ENCODE data around the gene TAP1. TPM values are rescaled to one million over a fixed set of nuclear protein-coding genes. Genes with fewer than 3 reads are reported as not detected.
A peak's percentile ranks its signal among the peaks of the same experiment; 100 is the strongest.
"Not testable (repeated sequence)": the region's sequence is repeated elsewhere in the genome, so short reads cannot be mapped to it uniquely, and the experiment has no call there.

The TAP1 gene
- total RNA-seq, 3 donors from 2014 or later: 69.5 to 131 (median 91.3) TPM

DNA sequence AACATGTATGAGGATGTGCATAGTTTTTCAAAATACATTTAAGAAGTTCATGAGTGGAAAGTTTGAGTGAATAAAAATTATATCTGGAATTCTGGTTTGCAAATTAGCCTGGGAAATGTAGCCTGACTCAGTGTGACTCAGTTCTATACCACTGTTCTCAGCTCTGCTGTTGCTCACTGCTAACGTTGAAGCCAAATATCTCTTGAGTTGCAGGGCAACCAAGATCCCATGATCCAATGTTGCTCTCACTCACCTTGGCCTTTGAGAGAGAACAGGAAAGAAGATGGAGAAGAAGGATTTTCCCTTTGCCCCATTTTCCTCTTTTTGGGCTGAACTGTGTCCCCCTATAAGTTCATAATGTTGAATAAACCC lies 29.4 kb upstream of the TAP1 start:
- DNase-seq (no peak), ATAC-seq (no peak)
- Histone ChIP-seq H3K36me3 (ENCODE audit: low read depth) (no peaks in the 10 kb centered on the region), H3K4me1 (ENCODE audit: low read depth) (no peaks in the 10 kb centered on the region), H3K4me3 (no peak overlapping the region), H3K9me3 (no peaks in the 10 kb centered on the region)
- TF ChIP-seq, protein P1, sequence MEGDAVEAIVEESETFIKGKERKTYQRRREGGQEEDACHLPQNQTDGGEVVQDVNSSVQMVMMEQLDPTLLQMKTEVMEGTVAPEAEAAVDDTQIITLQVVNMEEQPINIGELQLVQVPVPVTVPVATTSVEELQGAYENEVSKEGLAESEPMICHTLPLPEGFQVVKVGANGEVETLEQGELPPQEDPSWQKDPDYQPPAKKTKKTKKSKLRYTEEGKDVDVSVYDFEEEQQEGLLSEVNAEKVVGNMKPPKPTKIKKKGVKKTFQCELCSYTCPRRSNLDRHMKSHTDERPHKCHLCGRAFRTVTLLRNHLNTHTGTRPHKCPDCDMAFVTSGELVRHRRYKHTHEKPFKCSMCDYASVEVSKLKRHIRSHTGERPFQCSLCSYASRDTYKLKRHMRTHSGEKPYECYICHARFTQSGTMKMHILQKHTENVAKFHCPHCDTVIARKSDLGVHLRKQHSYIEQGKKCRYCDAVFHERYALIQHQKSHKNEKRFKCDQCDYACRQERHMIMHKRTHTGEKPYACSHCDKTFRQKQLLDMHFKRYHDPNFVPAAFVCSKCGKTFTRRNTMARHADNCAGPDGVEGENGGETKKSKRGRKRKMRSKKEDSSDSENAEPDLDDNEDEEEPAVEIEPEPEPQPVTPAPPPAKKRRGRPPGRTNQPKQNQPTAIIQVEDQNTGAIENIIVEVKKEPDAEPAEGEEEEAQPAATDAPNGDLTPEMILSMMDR (IDR thresholded peaks at IDR 0.05): no peak
- intact Hi-C loops (cut with DNase I, micrococcal nuclease): loop anchor here in 1 of 2 donors (10.0 kb wide), 2 partner anchors 62 to 102 kb away; partner anchors contain the start of gene HLA-DMB

DNA sequence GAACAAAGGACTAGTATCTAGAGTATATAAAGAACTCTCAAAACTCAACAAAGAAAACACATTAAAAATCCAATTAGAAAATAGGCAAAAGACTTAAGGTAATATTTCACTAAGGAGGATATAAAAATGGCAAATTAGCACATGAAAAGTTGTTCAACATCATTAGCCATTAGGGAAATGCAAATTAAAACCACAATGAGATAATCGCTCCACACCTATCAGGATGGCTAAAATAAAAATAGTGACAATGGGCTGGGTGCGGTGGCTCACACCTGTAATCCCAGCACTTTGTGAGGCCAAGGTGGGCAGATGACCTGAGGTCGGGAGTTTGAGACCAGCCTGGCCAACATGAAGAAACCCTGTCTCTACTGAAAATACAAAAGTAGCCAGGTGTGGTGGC lies 27.5 kb upstream of the TAP1 start:
- H3K4me1 ChIP-seq (ENCODE audit: low read depth); H3K36me3 ChIP-seq (ENCODE audit: low read depth); ATAC-seq; DNase-seq; H3K4me3 ChIP-seq; H3K9me3 ChIP-seq: not testable (repeated sequence)
- intact Hi-C loops (cut with DNase I, micrococcal nuclease): loop anchor here in 1 of 2 donors (10.0 kb wide), 2 partner anchors 64 to 104 kb away; partner anchors contain the start of gene HLA-DMB

GRCh38 chr6:32879691-32880090 lies 26.2 kb upstream of the TAP1 start:
- Histone ChIP-seq H3K4me1 (ENCODE audit: low read depth) (no peaks in the 10 kb centered on the region), H3K36me3 (ENCODE audit: low read depth) (no peaks in the 10 kb centered on the region), H3K4me3 (no peak overlapping the region), H3K9me3 (no peaks in the 10 kb centered on the region)
- ATAC-seq: no peak
- TF ChIP-seq, protein P1 (IDR thresholded peaks at IDR 0.05): no peak
- no peak for DNase-seq
- intact Hi-C loops (cut with DNase I, micrococcal nuclease): loop anchor here in 1 of 2 donors (10.0 kb wide), 2 partner anchors 65 to 105 kb away; partner anchors contain the start of gene HLA-DMB

- TF ChIP-seq, protein P1 (IDR thresholded peaks at IDR 0.05): no peak
- no peak for DNase-seq
- Histone ChIP-seq H3K4me3 (no peak overlapping the region), H3K4me1 (ENCODE audit: low read depth) (no peaks in the 10 kb centered on the region), H3K36me3 (ENCODE audit: low read depth) (no peaks in the 10 kb centered on the region), H3K9me3 (no peaks in the 10 kb centered on the region)
- ATAC-seq: no peak
- intact Hi-C loops (cut with DNase I, micrococcal nuclease): no loop called here
Measured at GRCh38 chr6:32876603-32877002, 23.1 kb upstream of the TAP1 start.

DNA sequence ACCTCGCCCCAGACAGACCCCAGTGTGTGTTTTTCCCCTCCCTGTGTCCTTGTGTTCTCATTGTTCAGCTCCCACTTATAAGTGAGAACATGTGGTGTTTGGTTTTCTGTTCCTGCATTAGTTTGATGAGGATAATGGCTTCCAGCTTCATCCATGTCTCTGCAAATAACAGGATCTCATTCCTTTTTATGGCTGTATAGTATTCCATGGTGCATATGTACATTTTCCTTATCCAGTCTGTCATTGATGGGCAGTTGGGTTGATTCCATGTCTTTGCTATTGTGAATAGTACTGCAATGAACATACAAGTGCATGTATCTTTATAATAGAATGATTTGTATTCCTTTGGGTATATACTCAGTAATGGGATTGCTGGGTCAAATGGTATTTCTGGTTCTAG lies 20.4 kb upstream of the TAP1 start:
- H3K9me3 ChIP-seq; H3K4me3 ChIP-seq; H3K4me1 ChIP-seq (ENCODE audit: low read depth); intact Hi-C loops (cut with DNase I, micrococcal nuclease); DNase-seq; H3K36me3 ChIP-seq (ENCODE audit: low read depth); ATAC-seq: not testable (repeated sequence)

GRCh38 chr6:32868257-32868788 lies 14.8 kb upstream of the TAP1 start:
- TF ChIP-seq, protein P1 (IDR thresholded peaks at IDR 0.05): peak; percentile 58
- peak; percentile 86 for ATAC-seq
- H3K9me3 ChIP-seq: no peaks in the 10 kb centered on the region
- H3K36me3 ChIP-seq (ENCODE audit: low read depth): no peaks in the 10 kb centered on the region
- intact Hi-C loops (cut with DNase I, micrococcal nuclease): loop anchor here in 1 of 2 donors (2.0 to 5.0 kb wide), 2 partner anchors 30 to 41 kb away; partner anchors contain the start of gene TAP2
- no peaks in the 10 kb centered on the region for H3K4me1 ChIP-seq (ENCODE audit: low read depth)
- DNase-seq: peak in 2 of 3 donors; percentile 80 to 94
- no peak overlapping the region for H3K4me3 ChIP-seq
